NCI-H460 (cell line): ENCODE measurements around the gene TBC1D22A. TPM values are rescaled to one million over a fixed set of nuclear protein-coding genes. Genes with fewer than 3 reads are reported as not detected.
A peak's percentile ranks its signal among the peaks of the same experiment; 100 is the strongest.

Experiments
- DNase-seq: peaks from one replicate; pipeline ENCODE4 v3.0.0-alpha.2; 2016; ENCODE audit warnings: low read depth; ENCODE audit errors: extremely low read depth
- total RNA-seq: library from RNA; depleted of rRNA; stranded (reverse); fragments of >200 nt; shearing (Covaris generic); gene quantifications from 2 replicates; pipeline ENCODE4 v1.2.3, GENCODE V29; 2014

The TBC1D22A gene
- total RNA-seq, 1 experiment from 2014 or later, result 8.7 TPM

DNA sequence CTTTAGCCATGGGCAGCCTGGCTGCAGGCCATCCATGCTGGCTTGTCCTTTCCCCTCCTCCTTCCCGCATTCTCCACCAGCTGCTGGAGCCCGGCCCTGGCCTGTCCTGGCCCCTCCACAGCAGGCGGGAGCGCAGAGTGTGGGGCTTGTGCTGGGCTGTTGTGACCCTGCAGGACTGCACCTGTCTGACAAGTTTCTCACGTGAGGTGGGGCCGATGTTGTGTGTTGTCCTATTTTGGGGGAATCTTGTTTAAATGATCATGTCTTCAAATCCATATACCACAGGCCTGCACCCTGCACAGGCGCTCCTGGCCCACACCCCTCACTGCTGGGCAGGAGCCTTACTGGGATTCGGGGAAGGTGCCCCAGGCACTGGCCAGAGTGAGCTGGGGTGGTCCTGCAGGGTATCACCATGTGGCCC lies 30.4 kb downstream of the TBC1D22A start:
- no peak for DNase-seq

- no peak for DNase-seq
Observed at GRCh38 chr22:46793497-46793896, 31.0 kb downstream of the TBC1D22A start.

GRCh38 chr22:46794067-46794466 lies 31.6 kb downstream of the TBC1D22A start:
- DNase-seq, result no peak

DNA sequence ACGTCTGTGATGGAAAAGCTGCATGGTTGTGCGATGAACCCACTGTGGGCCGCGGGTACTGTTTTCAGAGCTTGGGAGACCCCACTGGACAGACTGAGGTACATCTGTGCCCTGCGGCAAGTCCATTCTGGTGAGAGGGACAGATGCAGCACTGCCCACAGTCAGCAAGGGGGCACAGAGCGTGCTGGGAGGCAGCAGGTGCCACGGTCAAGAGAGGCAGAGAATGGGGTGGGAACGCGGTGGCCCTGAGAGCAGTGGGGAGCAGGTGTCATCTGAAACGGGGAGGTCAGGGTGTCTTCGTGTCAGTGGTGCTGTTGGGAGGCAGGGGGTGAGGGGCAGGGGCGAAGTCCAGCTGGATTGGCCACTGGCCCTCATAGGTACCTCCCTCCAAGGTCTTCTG lies 32.0 kb downstream of the TBC1D22A start:
- DNase-seq, result no peak

DNA sequence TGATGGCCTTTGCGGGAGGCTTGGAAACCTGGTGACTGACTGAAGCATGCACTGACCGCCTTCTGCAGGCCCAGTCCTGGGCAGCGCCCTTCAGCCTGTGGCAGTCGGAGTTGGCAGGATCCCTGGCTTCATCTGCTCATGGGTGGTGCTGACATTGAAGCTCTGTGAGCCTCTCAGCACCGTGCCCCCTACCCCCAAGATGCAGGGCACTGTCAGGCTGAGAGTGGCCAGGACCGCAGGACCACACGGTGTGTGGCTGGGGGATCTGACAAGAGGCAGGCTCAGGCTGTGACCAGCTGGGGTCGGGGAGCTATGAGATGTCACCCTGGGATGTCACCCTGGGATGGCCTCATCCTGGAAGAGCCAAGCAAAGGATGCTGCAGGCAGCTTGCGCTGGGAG lies 32.7 kb downstream of the TBC1D22A start:
- no peak for DNase-seq

DNA sequence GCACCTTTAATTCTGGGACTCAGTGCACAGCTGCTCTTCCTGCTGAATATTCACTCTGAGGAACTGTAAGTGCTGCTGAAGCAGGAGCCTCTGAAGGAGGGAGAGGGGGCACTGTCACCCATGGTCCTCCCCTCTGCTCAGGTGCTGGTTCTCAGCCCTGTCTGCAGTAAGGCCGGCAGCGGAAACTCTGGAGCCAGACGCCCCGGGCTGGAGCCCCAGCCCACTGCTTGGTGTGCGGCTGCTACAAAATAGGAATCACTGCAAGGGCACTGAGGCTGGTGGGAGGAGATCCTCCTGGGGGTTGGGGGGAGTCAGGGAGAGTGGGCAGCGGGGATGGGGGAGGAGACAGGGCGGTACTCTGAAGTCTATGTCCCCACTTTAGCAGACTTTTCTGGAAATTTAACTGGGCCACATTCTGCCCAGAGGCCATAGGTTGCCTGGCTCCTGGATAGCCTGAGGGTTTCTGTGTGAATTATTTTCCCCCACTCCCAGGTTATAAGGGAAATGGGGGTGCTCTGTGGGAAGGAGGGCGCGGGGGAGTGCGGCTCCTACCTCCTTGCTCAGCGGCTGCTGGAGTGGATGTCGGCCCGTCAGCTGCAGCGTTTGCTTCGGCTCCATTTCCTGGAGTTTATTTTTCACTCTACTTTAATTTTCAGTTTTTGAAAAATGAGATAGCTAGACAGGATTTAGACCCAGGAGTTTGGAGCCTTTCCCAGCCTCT lies 33.6 kb downstream of the TBC1D22A start:
- DNase-seq, result no peak

- DNase-seq, result no peak
Observed at GRCh38 chr22:46796566-46797195, 34.2 kb downstream of the TBC1D22A start.

DNA sequence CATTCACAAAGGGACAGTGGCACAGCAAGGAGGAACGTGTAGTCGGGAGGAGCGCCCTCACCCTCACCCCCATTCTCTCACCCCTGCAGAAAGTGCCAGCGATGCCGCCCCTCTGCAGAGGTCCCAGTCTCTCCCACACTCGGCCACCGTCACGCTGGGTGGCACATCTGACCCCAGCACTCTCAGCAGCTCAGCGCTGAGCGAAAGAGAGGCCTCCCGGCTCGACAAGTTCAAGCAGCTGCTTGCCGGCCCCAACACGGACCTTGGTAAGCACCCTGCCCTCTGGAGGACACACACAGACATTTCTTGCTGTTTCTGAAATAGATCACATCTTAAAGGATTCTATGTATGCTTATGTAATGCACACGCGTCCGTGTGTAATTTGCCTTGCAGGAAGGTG lies 34.9 kb downstream of the TBC1D22A start:
- DNase-seq, result no peak

DNA sequence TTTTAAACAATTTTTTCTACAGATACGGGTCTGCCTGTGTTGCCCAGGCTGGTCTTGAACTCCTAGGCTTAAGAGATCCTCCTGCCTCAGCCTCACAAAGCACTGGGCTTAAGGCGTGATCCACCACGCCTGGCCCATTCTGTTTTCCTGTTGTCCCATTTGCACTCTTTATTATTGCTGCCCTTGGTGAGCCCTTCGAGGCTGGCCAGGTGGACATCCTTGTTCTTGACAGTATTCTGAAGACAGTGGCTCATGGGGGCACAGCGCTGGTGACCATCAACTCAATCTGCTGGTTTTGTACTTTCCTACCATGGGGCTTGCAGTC lies 35.6 kb downstream of the TBC1D22A start:
- no peak for DNase-seq

GRCh38 chr22:46798366-46799350 lies 36.2 kb downstream of the TBC1D22A start:
- peak; percentile 56 for DNase-seq

- DNase-seq, result no peak
Observed at GRCh38 chr22:46799626-46800025, 37.2 kb downstream of the TBC1D22A start.

- DNase-seq, result no peak
Observed at GRCh38 chr22:46800102-46800857, 37.8 kb downstream of the TBC1D22A start.

DNA sequence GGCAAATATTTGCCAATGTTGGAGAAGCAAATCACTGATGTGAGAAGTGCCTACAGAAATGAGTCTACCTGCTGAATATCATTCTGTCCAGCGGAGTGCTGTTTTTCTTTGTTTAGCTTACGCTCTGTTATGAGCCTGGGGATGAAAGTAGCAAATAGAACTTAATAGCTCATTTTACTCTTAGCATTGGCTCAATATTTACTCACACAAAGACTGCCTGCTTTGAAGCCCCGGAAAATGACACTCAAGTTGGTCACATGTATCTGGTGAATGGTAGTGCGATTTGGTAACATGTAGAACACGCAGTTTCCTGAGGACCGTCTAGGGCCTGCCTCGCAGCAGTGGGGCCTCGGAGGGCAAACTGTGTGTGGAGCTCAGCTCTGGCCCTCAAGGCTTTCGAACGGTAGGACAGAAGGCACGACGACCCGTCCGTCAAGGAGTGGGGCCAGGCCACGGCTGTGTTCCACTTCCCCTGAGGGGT lies 38.9 kb downstream of the TBC1D22A start:
- DNase-seq, result peak; percentile 67

GRCh38 chr22:46801826-46802607 lies 39.6 kb downstream of the TBC1D22A start:
- DNase-seq, result no peak

DNA sequence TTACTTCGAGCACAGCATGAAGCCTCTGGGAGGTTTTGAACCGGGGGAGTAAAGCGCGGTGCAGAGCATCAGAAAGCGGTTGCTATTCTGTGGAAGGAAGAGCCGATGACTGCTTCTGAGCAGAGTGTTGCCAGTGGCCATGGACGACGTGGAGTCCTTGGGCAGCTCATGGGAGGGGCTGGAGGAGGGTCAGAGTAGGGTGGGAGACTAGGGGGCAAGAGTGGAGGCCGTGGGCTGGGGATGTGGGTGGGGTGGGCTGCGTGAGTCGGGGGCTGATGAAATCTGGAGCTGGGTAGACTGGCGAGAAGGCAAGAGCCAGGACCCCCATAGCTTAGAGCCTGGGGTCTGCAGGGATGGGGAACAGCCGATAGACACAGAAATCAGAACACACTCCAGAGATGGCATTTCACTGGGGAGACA lies 40.2 kb downstream of the TBC1D22A start:
- DNase-seq, result no peak

- peak; percentile 26 for DNase-seq
Observed at GRCh38 chr22:46803031-46803880, 40.8 kb downstream of the TBC1D22A start.

GRCh38 chr22:46803936-46804335 lies 41.5 kb downstream of the TBC1D22A start:
- no peak for DNase-seq

DNA sequence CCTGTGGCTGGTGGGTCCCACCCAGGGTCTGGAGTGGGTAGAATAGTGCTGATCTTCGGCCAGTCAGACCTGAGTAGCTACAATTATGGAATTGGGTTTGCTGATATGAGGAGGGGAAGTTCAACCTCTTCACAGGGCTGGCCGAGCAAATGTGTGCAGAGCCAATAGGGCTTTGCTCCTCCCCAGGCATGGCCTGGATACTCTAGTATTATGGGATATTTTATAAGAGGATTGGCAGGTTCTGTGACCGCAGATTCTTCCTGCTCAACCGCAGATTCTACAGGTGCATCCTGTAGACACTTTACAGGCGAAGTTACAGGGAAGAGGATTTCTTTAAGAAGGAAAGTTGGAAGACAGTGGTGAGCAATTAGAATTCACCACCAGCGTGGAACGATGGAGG lies 44.3 kb downstream of the TBC1D22A start:
- DNase-seq, result no peak

DNA sequence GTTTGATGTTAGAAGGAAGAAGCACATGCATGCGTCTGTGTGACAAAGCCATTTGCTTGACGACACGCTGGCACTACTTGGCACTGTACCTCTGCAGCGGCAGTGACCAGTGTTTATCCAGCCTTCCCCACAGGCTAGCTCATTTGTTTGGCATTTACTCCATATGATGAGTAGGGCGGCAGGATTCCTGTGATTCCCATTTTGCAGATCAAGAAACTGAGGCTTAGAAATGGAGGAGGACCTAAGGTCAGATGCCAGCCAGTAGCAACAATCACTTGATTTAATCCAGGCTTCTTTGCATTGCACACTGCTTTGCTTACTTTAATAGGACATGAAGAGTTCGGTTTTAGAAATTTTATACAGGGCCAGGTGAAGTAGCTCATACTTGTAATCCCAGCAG lies 45.0 kb downstream of the TBC1D22A start:
- DNase-seq, result no peak
